ENCODE measurements around the gene AIDA.
A peak's percentile ranks its signal among the peaks of the same experiment; 100 is the strongest.

AIDA gene

DNA sequence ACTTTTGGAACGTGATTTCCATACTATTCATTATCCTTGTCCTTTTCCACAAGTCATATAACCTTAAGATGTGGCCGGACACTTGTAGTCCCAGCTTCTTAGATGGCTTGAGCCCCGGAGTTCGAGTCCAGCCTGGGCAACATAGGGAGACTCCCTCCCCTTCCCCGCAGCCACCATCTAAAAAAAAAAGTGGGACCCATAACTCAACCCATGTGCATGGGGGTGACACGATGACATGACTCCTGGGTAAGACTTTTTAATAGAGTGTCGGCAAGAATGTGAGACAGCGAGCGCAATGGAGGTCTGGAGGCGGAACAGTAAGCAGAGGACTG is 68.7 kb downstream of the AIDA start:
- peak overlapping the region; percentile 96 for H3K4me3 Mint-ChIP-seq
- peaks cover 24% of the 10 kb centered on the region for H3K36me3 Mint-ChIP-seq (ENCODE audit: low read depth)
- H3K9me3 Mint-ChIP-seq: no peaks in the 10 kb centered on the region
- H3K27me3 Mint-ChIP-seq (ENCODE audit: low read depth): no peaks in the 10 kb centered on the region
- H3K4me1 Mint-ChIP-seq (ENCODE audit: low read depth): peaks cover 19% of the 10 kb centered on the region
- H3K27ac Mint-ChIP-seq: peak overlapping the region; percentile 95

DNA sequence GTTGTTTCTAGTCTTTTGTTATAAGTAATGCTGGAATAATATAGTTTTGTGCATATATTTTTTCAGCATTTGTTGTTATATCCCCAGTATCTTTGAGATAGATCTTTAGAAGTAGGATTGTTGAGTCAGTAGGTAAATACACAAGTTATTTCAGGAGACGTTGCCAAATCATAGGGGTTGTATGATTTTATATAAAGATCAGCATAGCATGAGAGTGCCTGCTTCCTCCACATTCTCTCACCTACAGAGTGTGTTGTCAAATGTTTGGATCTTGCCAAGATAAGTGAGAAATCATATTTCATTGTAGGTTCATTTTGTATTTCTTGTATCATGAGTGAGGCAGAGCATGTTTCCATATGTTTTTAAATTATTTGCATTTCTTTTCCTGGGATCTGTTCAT is 69.8 kb downstream of the AIDA start:
- Mint-ChIP-seq H3K27ac (peak overlapping the region; percentile 50), H3K4me1 (ENCODE audit: low read depth) (peaks cover 17% of the 10 kb centered on the region), H3K4me3 (peak overlapping the region; percentile 46), H3K9me3 (no peaks in the 10 kb centered on the region), H3K27me3 (ENCODE audit: low read depth) (no peaks in the 10 kb centered on the region), H3K36me3 (ENCODE audit: low read depth) (peaks cover 21% of the 10 kb centered on the region)

DNA sequence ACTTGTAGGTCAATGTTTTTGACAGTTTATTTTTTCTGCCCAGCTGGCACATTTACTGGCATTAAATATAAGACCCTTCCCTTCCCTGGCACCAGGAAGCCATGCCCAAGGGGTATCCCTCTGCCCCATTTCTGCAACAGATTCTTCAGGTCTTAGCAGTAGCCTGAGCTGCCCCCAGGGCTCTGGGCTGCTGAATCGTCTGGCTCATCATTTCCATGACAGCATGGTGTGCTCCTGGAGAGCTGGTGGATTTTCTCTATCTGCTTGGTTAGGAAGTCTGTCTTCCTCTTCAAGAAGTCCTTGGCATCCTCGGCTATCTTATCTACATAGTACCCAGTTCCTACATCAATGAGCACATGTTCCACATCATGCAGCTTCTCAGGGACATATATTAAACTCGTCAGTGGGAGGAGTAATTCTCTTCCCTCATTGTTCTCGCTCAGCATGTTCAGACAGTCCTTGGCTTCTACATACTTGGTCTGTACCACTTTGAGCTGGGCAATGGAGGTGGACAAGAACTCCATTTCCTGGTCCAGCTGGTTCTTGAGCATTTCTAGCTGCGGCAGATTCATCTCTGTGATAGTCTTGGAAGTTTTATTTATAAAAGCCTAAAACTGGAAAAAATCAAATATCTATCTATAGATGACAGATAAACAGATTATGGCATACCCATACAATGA is 70.9 kb downstream of the AIDA start:
- H3K36me3 Mint-ChIP-seq (ENCODE audit: low read depth): peaks cover 22% of the 10 kb centered on the region
- peaks cover 17% of the 10 kb centered on the region for H3K4me1 Mint-ChIP-seq (ENCODE audit: low read depth)
- no peaks in the 10 kb centered on the region for H3K9me3 Mint-ChIP-seq
- no peaks in the 10 kb centered on the region for H3K27me3 Mint-ChIP-seq (ENCODE audit: low read depth)
- H3K4me3 Mint-ChIP-seq: no peak overlapping the region
- H3K27ac Mint-ChIP-seq: no peak overlapping the region

DNA sequence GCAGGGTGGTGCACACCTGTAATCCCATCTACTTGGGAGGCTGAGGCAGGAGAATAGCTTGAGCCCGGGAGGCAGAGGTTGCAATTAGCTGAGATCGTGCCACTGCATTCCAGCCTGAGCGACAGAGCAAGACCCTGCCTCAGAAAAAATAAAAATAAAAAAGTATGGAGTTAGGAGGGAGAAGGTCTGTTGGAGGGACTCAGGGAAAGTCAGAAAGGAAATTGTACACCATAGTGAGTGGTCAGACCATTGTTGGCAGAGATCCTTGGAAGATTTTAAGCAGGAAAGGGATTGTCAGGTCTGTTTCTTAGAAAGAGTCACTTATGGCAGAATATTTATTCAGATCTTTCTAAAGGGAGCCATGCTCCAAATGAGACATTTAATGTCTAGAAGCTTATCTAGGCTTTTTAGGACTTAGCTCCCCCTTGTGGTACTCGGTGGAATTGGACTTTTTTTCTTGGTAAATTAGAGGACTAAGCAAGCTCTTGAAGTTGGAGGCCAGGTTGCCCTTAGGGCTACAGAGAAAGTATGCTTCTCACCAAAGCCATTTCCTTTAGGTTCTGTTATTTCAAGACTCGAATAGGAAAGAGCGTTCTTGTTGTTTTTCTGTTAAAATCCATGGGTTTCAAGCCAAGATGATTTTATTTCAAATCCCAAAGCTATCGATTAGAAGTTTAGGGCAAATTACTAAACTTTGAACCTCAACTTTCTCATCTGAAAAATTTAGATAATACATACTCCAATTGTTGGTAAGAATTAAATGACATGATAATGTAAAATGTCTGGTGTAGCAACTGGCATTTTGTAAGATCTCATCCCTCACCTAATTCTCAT is 77.9 kb downstream of the AIDA start:
- Mint-ChIP-seq H3K36me3 (ENCODE audit: low read depth) (peaks cover 34% of the 10 kb centered on the region), H3K4me1 (ENCODE audit: low read depth) (peaks cover 13% of the 10 kb centered on the region), H3K4me3 (no peak overlapping the region), H3K9me3 (no peaks in the 10 kb centered on the region), H3K27ac (no peak overlapping the region), H3K27me3 (ENCODE audit: low read depth) (no peaks in the 10 kb centered on the region)

DNA sequence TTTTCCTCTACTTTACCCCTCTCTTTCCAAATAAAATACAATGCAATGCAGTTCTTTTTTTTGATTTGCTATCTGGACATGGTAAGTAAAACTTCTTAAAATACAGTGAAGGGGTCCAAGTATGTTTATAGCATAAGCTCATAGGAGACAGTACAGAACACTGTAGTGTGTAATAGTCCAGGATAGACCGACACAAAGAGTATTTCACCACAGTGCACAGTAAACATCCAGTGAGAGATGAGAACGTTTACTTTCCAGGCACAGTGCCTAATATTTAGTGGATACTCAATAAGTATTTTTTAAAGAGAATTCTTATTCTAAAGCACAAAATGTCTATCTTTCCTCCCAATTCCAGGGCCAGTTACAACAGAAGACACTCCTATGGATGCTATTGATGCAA is 79.5 kb downstream of the AIDA start:
- Mint-ChIP-seq H3K27me3 (ENCODE audit: low read depth) (no peaks in the 10 kb centered on the region), H3K4me1 (ENCODE audit: low read depth) (peaks cover 13% of the 10 kb centered on the region), H3K27ac (no peak overlapping the region), H3K36me3 (ENCODE audit: low read depth) (peaks cover 43% of the 10 kb centered on the region), H3K9me3 (no peaks in the 10 kb centered on the region), H3K4me3 (no peak overlapping the region)

DNA sequence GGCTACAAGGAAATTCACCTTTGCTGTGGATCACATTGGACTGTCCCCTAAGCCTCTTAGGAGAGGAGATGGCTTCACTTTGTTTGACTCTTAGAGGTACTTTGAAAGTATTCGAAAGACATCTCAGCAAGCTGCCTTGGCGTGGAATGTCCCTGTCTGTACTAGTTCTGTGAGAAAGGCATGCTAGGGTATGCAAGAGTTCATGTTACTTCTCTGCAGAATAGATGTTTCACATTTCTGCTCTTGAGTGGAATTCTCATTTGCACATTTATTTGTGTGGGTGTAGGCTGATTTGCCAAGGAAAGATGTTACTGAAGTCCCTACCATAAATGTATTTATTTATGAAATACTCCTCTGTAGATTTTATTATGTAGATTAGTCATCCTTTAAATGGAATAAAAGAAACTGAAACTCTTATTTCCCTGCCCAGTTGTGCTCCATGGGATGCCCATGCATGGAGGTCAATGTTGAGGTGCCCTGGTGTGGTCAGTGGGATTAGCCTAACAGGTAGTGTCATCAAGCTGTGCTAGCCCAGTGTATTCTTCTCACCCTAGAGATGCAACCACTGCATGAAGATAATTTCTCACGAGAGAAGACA is 80.6 kb downstream of the AIDA start:
- Mint-ChIP-seq H3K27me3 (ENCODE audit: low read depth) (no peaks in the 10 kb centered on the region), H3K4me1 (ENCODE audit: low read depth) (peaks cover 13% of the 10 kb centered on the region), H3K27ac (no peak overlapping the region), H3K4me3 (no peak overlapping the region), H3K36me3 (ENCODE audit: low read depth) (peaks cover 47% of the 10 kb centered on the region), H3K9me3 (no peaks in the 10 kb centered on the region)

DNA sequence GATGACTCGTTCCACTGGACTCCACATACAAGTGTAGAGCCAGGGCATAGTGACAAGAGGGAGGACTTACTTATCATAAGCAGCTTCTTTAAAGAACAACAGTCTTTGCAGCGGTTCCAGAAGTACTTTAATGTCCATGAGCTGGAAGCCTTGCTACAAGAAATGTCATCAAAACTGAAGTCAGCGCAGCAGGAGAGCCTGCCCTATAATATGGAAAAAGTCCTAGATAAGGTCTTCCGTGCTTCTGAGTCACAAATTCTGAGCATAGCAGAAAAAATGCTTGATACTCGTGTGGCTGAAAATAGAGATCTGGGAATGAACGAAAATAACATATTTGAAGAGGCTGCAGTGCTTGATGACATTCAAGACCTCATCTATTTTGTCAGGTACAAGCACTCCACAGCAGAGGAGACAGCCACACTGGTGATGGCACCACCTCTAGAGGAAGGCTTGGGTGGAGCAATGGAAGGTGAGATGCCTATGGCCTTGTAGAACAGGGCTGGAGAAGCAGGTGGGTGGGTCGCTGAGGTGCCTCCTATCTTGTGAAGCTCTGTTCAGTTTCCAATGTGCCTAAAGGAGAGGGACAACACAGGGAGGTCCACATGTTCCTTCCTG is 82.3 kb downstream of the AIDA start:
- no peaks in the 10 kb centered on the region for H3K9me3 Mint-ChIP-seq
- no peaks in the 10 kb centered on the region for H3K27me3 Mint-ChIP-seq (ENCODE audit: low read depth)
- no peak overlapping the region for H3K27ac Mint-ChIP-seq
- no peak overlapping the region for H3K4me3 Mint-ChIP-seq
- peaks cover 46% of the 10 kb centered on the region for H3K36me3 Mint-ChIP-seq (ENCODE audit: low read depth)
- peaks cover 13% of the 10 kb centered on the region for H3K4me1 Mint-ChIP-seq (ENCODE audit: low read depth)

DNA sequence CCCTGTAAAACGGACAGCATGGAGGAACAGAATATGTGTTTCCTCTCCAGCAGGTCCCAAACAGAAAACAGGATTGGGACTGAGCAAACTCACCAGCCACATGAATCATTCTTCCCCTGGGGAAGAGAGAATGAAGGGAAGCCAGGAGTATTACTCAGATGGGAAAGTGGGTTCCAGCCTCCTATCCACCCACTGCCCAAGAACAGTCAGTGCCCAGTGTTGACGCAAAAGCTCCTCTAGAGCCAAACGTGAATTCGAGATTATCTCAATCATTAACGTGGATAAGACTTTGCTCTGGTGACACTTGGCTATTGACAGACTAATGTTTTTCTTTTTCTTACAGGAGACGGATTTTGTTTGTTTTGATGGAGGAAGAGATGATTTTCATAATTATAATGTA is 85.1 kb downstream of the AIDA start:
- peaks cover 43% of the 10 kb centered on the region for H3K36me3 Mint-ChIP-seq (ENCODE audit: low read depth)
- H3K9me3 Mint-ChIP-seq: no peaks in the 10 kb centered on the region
- H3K27me3 Mint-ChIP-seq (ENCODE audit: low read depth): no peaks in the 10 kb centered on the region
- no peak overlapping the region for H3K4me3 Mint-ChIP-seq
- H3K27ac Mint-ChIP-seq: no peak overlapping the region
- peaks cover 2% of the 10 kb centered on the region for H3K4me1 Mint-ChIP-seq (ENCODE audit: low read depth)

DNA sequence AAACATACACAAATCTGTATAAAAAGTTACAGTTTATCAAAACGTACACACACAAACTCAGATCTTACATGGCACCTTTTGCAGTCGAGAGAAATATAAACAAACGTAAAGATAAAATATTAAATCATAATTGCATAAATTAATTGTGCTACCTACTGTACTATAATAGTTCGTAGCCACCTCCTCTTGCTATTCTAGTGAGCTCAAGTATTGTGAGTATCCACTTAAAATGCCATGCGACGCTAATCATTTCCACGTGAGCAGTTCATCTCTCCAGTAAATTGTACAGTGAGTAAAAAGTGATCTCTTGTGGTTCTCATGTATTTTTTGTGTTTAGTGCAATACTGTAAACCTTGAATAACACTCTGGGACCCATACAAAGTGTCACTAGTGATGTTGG is 88.1 kb downstream of the AIDA start:
- Mint-ChIP-seq H3K36me3 (ENCODE audit: low read depth) (peaks cover 35% of the 10 kb centered on the region), H3K4me1 (ENCODE audit: low read depth) (peaks cover 15% of the 10 kb centered on the region), H3K27ac (no peak overlapping the region)

DNA sequence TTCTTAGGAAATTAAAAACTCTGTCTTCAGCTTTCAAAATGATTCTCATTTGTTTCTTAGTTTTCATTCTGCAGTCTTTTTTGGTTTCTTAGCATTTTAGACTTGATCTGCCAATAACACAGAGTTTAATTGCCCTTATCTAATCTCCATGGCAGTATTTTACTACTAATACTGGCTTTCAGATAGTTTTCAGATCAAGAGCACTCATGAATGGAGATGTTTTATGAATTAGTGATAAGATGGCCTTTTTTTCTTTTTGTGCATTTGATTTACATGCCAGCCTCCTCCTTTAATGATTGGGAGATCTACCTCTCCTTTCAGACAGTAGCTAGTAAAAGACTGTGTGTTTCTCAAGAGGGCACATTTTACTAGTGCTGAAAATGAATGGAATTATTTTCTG is 88.8 kb downstream of the AIDA start:
- H3K4me1 Mint-ChIP-seq (ENCODE audit: low read depth): peaks cover 20% of the 10 kb centered on the region
- H3K27me3 Mint-ChIP-seq (ENCODE audit: low read depth): peaks cover 7% of the 10 kb centered on the region
- H3K27ac Mint-ChIP-seq: no peak overlapping the region
- no peaks in the 10 kb centered on the region for H3K9me3 Mint-ChIP-seq
- H3K4me3 Mint-ChIP-seq: no peak overlapping the region
- H3K36me3 Mint-ChIP-seq (ENCODE audit: low read depth): peaks cover 30% of the 10 kb centered on the region

More for the DNA sequence above, 88.1 kb downstream of the AIDA start:
- no peak overlapping the region for H3K4me3 Mint-ChIP-seq
- H3K9me3 Mint-ChIP-seq: no peaks in the 10 kb centered on the region
- H3K27me3 Mint-ChIP-seq (ENCODE audit: low read depth): peaks cover 3% of the 10 kb centered on the region

DNA sequence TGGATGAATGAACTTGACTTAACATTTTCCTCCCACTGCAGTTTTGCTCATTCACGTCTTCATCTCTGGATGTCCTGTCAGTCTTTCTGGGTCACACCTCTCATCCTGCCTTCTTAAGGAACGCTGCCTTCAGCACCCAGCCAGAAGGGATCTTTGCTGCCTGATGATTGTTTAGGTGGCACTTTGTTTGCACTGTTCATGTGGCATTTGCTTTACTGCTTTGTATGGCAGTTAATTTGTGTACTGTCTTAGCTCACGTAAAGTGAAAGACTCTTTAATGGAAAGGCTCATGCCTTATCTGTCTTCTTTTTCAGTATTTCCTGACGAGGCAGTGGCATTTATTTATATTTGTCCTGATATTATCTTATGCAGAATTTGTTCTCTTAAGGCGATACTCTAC is 89.5 kb downstream of the AIDA start:
- H3K36me3 Mint-ChIP-seq (ENCODE audit: low read depth): peaks cover 25% of the 10 kb centered on the region
- H3K4me3 Mint-ChIP-seq: no peak overlapping the region
- no peak overlapping the region for H3K27ac Mint-ChIP-seq
- H3K4me1 Mint-ChIP-seq (ENCODE audit: low read depth): peaks cover 20% of the 10 kb centered on the region
- no peaks in the 10 kb centered on the region for H3K9me3 Mint-ChIP-seq
- peaks cover 7% of the 10 kb centered on the region for H3K27me3 Mint-ChIP-seq (ENCODE audit: low read depth)

DNA sequence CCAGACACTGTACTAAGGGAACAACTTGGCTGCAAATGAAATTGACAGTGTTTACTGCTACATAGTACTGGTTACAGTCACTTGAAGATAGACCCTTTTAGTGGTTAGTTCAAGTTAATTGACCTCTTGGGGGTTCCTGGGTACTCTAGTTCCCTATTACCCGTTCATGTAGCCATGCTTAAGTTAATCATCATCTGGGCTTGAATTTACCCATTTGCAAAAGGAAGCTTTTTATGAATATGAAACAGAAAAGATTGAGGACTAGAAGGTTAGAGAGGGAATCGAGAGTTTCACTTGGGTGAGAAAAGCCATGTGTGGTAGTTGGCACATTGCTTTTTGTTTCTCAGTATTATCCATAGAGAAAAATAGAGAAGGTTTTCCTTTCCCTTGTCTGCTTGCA is 91.7 kb downstream of the AIDA start:
- no peaks in the 10 kb centered on the region for H3K9me3 Mint-ChIP-seq
- peaks cover 14% of the 10 kb centered on the region for H3K36me3 Mint-ChIP-seq (ENCODE audit: low read depth)
- no peak overlapping the region for H3K4me3 Mint-ChIP-seq
- peaks cover 14% of the 10 kb centered on the region for H3K27me3 Mint-ChIP-seq (ENCODE audit: low read depth)
- H3K27ac Mint-ChIP-seq: no peak overlapping the region
- H3K4me1 Mint-ChIP-seq (ENCODE audit: low read depth): peaks cover 27% of the 10 kb centered on the region

DNA sequence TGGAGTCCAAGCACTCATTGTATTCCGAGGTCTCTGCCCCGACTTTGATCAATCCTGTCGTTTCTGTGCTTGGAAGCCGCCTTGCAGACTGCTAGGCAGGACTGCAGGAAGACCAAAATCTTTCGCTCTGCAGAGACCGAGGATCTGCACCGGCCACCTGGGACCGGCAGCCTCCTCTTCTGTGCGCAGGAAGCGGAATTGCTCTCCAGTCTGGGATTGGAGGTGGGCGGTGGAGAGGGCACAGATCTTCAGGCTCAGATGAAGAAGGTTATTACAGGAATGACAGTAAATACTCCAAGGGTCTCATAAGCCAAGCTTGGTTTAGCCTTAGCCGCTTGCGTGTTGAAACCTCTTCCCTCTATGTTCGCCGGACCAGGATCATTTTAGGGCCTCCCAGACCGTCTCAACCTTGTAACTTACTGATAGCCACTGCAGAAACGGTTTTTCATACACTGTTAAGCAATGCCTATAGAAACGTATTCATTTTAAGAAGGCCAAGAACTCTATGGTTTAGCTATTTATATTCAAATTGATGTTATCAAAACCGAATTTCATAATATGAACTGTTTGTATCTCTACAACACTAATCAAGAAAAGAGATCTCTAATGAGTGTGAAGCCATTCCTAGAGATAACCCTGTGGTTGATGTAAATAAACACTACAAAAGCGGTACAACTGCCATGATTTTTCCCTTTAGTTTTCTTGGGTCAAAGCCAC is 93.3 kb downstream of the AIDA start:
- no peaks in the 10 kb centered on the region for H3K9me3 Mint-ChIP-seq
- H3K27me3 Mint-ChIP-seq (ENCODE audit: low read depth): peaks cover 24% of the 10 kb centered on the region
- H3K4me3 Mint-ChIP-seq: peak overlapping the region; percentile 86
- peaks cover 27% of the 10 kb centered on the region for H3K4me1 Mint-ChIP-seq (ENCODE audit: low read depth)
- peaks cover 12% of the 10 kb centered on the region for H3K36me3 Mint-ChIP-seq (ENCODE audit: low read depth)
- H3K27ac Mint-ChIP-seq: peak overlapping the region; percentile 64
